ENCODE data around the gene TMEM187. TPM values are rescaled to one million over a fixed set of nuclear protein-coding genes. Genes with fewer than 3 reads are reported as not detected.

Gene TMEM187
- total RNA-seq, 1 donor from 2014 or later: 2.4 TPM

DNA sequence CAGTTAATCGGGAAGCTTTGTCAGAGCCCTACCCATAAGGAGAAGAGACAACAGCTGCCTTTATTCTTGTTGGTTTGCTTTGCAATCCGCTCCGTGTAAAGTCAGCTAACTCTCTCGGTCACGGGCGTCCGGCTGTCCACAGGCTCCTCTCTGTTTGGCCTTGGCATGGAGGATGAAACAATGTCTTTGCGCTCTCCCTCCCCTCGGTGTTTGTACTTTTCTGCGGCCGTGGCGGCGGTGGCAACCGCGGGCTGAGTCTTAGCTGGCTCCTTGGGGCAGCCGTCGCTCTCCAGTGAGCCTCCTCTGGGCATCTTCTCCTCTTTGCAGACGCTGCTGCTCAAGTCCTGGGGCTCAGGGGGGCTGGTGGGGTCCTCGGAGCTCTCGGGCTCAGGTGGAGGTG is 57.7 kb downstream of the TMEM187 start:
- no peak overlapping the region for H3K27ac Mint-ChIP-seq

GRCh38 chrX:154030715-154031305 is 58.3 kb downstream of the TMEM187 start:
- Mint-ChIP-seq H3K27me3 (ENCODE audit: insufficient read depth, low read depth) (peaks cover 8% of the 10 kb centered on the region), H3K4me1 (peaks cover 4% of the 10 kb centered on the region), H3K9me3 (peaks cover 15% of the 10 kb centered on the region), H3K4me3 (no peak overlapping the region), H3K36me3 (peaks cover 22% of the 10 kb centered on the region), H3K27ac (no peak overlapping the region)
- Histone ChIP-seq H3F3A (ENCODE audit: low read depth) (no peaks in the 10 kb centered on the region), H4K20me1 (ENCODE audit: low read depth) (peaks cover 36% of the 10 kb centered on the region), H3K27ac (no peak overlapping the region), H3K4me2 (no peak overlapping the region), H3K9me3 (ENCODE audit: low read depth) (no peaks in the 10 kb centered on the region), H3K36me3 (no peaks in the 10 kb centered on the region), H3K79me2 (ENCODE audit: low read depth) (no peaks in the 10 kb centered on the region), H3K4me3 (no peak overlapping the region), H2AFZ (replicated peaks) (no peak overlapping the region), H3K9ac (no peak overlapping the region), H3K27me3 (no peaks in the 10 kb centered on the region), H3K4me1 (no peaks in the 10 kb centered on the region)
- DNase-seq (ENCODE audit: low spot score): no peak
- TF ChIP-seq CTCF (IDR thresholded peaks at IDR 0.05): no peak
- no peak for TF ChIP-seq EZH2phosphoT487 (IDR thresholded peaks at IDR 0.05)
- no peak for TF ChIP-seq EZH2 (IDR thresholded peaks at IDR 0.05)

More for the DNA sequence above, 57.7 kb downstream of the TMEM187 start:
- Histone ChIP-seq H2AFZ (replicated peaks) (no peak overlapping the region), H3K27me3 (no peaks in the 10 kb centered on the region), H3K4me3 (no peak overlapping the region), H3K9me3 (ENCODE audit: low read depth) (no peaks in the 10 kb centered on the region), H3K9ac (no peak overlapping the region), H4K20me1 (ENCODE audit: low read depth) (peaks cover 31% of the 10 kb centered on the region), H3F3A (ENCODE audit: low read depth) (no peaks in the 10 kb centered on the region), H3K4me1 (no peaks in the 10 kb centered on the region), H3K79me2 (ENCODE audit: low read depth) (no peaks in the 10 kb centered on the region), H3K27ac (no peak overlapping the region), H3K4me2 (no peak overlapping the region), H3K36me3 (no peaks in the 10 kb centered on the region)
- DNase-seq (ENCODE audit: low spot score): no peak
- TF ChIP-seq CTCF (IDR thresholded peaks at IDR 0.05) (no peak), EZH2 (IDR thresholded peaks at IDR 0.05) (no peak), EZH2phosphoT487 (IDR thresholded peaks at IDR 0.05) (no peak)
- Mint-ChIP-seq H3K27me3 (ENCODE audit: insufficient read depth, low read depth) (peaks cover 8% of the 10 kb centered on the region), H3K36me3 (peaks cover 22% of the 10 kb centered on the region), H3K9me3 (peaks cover 18% of the 10 kb centered on the region), H3K4me3 (no peak overlapping the region), H3K4me1 (peaks cover 4% of the 10 kb centered on the region)

DNA sequence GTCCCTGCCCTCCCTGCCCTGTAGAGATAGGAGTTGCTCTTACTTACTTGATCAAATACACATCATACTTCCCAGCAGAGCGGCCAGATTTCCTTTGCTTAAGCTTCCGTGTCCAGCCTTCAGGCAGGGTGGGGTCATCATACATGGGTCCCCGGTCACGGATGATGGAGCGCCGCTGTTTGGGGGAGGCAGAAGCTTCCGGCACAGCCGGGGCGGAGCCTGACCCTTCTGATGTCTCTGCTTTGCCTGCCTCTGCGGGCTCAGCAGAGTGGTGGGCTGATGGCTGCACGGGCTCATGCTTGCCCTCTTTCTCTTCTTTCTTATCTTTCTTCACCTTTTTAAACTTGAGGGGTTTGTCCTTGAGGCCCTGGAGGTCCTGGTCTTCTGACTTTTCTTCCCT is 59.6 kb downstream of the TMEM187 start:
- Histone ChIP-seq H3K4me3 (no peak overlapping the region), H4K20me1 (ENCODE audit: low read depth) (peaks cover 46% of the 10 kb centered on the region), H3K27me3 (no peaks in the 10 kb centered on the region), H2AFZ (replicated peaks) (no peak overlapping the region), H3K4me1 (no peaks in the 10 kb centered on the region), H3K79me2 (ENCODE audit: low read depth) (peaks cover under 1% of the 10 kb centered on the region), H3K27ac (no peak overlapping the region), H3K9ac (no peak overlapping the region), H3K4me2 (no peak overlapping the region), H3F3A (ENCODE audit: low read depth) (no peaks in the 10 kb centered on the region), H3K9me3 (ENCODE audit: low read depth) (no peaks in the 10 kb centered on the region), H3K36me3 (no peaks in the 10 kb centered on the region)
- no peak overlapping the region for H3K4me3 Mint-ChIP-seq
- H3K9me3 Mint-ChIP-seq: peaks cover 19% of the 10 kb centered on the region
- no peak for TF ChIP-seq EZH2phosphoT487 (IDR thresholded peaks at IDR 0.05)
- no peak for TF ChIP-seq CTCF (IDR thresholded peaks at IDR 0.05)
- TF ChIP-seq EZH2 (IDR thresholded peaks at IDR 0.05): no peak
- H3K36me3 Mint-ChIP-seq: peaks cover 25% of the 10 kb centered on the region
- no peak overlapping the region for H3K27ac Mint-ChIP-seq
- no peak for DNase-seq (ENCODE audit: low spot score)
- peaks cover 8% of the 10 kb centered on the region for H3K27me3 Mint-ChIP-seq (ENCODE audit: insufficient read depth, low read depth)
- peaks cover 7% of the 10 kb centered on the region for H3K4me1 Mint-ChIP-seq

Measured in neural progenitor cell (in vitro differentiated cells).